ENCODE measurements around the gene GALNT10.

The GALNT10 gene

DNA sequence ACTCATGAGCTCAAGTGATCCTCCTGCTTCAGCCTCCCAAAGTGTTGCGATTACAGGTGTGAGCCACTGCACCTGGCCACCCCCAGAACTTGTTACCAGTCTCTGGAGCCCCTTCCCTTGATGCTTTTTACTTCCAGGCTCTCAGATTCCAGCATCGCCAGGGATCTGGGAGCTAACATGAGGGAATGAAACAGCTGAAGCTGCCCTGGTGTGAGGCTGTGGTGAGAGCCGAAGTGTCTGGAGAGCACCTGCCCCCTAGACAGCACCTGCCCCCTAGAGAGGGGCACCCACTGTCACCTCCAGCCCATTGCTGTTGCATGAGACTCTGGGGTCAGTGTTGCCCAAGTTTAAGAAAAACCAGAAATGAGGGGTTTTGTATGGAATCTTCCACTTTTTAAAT, 131.0 kb downstream of the GALNT10 start:
- no peak for DNase-seq (ENCODE audit: low read depth in 3 of 3)

DNA sequence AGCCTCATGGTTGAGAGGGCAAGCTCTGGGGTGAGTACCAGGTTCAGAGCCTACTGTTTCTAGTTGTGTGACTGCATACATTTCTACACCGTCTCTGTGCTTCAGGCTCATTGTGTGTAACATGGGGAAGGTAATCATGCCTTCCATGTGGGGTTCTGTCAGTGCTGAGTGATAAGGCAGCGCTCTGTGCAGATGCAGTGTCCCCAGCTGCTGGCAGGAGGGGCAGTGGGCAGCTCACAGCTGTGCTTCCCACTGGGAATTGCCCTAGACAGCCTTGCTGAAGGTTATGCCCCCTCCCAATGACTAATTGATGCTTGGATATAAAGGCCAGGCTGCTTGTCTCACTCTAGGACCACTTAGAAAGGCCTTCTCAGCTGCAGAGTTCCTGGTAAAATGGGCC, 133.5 kb downstream of the GALNT10 start:
- no peak for DNase-seq (ENCODE audit: low read depth in 3 of 3)

DNA sequence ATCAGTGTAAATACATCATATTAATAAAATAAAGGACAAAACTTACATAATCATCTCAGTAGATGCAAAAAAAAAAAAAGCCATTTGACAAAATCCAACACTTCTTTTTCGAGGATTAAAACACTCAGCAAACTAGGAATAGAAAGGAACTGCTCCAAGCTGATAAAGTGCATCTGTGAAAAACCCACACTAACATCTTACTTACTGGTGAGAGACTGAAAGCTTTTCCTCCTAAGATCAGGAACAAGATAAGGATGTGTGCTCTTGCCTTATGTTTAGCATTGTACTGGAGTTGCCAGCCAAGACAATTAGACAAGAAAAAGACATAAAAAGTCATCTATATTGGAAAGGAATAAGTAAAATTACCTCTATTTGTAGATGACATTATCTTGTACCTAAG, 135.0 kb downstream of the GALNT10 start:
- DNase-seq (ENCODE audit: low read depth in 3 of 3) = no peak

DNA sequence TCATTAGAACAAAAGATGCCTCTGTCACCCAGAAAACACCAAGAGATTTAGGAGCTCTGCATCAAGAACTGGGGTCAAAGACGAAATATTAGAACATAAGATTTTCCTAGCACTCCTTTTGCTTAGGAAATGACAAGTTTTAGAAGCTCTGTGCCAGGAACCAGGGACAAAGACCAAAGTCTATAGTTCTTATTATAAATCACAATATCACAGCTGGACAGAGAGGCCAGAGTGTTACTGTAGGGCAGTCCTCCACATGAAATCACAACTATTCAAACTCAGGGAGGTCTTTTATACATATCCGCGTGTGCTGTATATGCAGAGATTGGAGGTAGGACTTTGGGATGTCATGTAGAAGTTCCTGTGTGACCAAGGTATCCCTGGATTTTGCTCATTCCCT, 138.5 kb downstream of the GALNT10 start:
- no peak for DNase-seq (ENCODE audit: low read depth in 3 of 3)

DNA sequence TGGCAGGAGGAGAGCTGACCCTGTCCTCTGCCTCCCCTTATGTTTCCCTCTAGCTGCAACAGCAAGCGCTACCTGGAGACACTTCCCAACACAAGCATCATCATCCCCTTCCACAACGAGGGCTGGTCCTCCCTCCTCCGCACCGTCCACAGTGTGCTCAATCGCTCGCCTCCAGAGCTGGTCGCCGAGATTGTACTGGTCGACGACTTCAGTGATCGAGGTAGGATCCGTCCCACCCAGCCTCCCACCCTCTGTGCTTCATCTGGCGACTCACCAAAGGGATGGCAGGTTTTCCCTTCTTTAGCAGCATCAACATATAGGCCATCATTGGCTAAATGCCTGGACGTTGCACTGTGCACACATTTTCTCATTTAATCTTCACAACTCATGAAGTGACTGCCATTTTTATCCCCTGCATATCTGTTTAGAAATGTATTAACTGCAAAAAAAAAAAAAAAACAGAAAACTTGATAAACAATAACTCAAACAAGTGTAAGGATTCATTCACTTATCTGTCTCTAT, 139.0 kb downstream of the GALNT10 start:
- no peak for DNase-seq (ENCODE audit: low read depth in 3 of 3)

DNA sequence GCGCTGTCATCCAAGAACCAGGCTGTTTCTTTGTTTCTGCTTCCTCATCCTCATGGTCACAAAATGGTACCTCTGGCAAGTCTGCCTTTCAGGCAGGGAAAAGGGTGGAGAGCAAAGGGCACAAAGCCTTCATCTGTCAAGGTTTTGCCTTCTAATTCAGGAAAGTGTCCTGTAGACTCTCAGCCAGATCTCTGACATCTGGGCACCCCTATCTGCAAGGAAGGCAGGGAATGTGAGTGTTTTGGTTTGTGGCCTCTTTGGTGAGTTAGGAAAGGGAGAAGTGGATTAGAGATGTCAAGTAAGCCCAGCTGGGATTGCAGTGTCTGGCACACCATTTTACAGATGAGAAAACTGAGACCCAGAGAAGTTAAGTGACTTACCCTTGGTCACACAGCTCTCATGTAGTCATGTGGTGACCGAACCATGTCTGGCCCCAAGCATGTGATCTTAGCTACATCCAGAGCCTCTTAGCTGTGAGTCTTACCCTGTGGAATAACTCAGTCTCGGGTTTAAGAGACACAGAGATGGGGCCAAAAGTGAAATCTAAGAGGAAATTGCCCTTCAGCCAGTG, 139.6 kb downstream of the GALNT10 start:
- no peak for DNase-seq (ENCODE audit: low read depth in 3 of 3)

DNA sequence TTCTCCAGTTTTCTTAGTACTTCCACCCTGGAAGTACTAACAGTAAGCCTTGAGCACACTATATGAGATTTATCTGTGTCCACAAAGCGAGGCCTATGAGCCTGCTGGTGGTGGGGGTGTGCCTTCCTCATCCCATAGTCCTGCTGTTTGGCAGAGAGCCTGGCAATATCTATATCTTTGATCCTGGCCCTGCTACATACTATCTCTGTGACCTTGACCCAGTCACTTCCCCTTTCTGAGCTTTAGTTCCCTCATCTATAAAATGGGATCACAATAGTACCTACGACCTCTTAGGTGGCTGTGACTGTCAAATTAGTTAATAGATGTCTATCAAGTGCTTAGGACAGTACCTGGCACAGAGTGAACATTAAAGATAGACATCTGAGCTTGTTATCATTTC, 140.7 kb downstream of the GALNT10 start:
- DNase-seq (ENCODE audit: low read depth in 3 of 3) = no peak

DNA sequence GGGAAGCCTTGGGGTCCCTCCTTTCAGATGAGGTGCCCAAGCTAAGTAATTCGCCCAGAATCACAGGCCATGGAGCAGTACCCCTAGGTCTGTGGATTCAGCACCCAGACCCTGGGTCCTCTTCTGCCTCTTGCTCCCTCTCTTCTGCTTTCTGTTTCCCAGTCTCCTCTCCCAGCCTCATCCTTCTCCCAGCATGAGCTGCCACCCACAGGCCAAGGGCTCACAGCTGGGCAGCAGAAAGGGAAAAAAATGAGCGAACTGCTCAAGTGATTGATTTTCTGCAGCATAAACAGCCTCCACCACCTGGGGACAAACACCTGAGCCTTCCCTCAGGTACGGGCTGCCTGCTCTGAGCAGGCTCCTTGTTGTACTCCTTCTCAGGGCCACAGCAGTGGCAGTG, 141.4 kb downstream of the GALNT10 start:
- no peak for DNase-seq (ENCODE audit: low read depth in 3 of 3)

DNA sequence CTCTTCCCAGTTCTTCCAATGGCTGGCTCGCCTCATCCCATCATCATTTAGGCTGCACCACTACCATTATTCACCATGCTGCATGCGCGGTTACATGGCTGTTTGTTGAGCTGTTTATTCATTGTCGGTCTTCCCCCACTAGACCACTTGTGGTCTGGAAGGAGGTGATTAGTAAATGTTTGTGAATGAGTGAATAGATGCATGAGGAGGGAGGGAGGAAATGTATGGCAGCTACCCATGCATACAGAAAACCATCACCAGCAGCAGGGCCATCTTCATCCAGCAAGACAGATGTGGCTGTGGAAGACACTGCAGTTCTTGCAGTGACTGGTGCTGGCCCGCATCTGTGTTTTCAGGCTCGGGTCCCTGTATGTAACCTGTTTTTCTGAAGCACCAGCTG, 141.9 kb downstream of the GALNT10 start:
- DNase-seq (ENCODE audit: low read depth in 3 of 3) = no peak

DNA sequence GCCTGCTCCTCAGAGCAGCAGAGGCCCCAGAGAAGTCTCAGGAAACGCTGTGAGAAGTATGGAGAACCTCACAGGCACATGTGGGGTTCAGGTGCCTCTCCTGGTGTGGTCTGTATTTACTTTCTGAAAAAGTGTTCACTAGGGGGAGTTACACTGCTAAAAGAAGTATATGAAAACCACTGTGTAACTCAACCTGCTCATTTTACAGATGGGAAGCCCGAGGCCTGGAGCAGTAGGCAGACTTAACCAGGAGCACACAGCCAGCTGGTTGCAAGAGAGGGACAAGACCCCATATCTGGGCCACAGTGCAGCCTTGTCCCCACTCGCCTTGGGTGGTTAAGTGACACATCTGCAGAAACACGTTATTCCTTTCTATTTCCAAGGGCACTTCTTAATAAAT, 142.5 kb downstream of the GALNT10 start:
- DNase-seq (ENCODE audit: low read depth in 3 of 3) = no peak

DNA sequence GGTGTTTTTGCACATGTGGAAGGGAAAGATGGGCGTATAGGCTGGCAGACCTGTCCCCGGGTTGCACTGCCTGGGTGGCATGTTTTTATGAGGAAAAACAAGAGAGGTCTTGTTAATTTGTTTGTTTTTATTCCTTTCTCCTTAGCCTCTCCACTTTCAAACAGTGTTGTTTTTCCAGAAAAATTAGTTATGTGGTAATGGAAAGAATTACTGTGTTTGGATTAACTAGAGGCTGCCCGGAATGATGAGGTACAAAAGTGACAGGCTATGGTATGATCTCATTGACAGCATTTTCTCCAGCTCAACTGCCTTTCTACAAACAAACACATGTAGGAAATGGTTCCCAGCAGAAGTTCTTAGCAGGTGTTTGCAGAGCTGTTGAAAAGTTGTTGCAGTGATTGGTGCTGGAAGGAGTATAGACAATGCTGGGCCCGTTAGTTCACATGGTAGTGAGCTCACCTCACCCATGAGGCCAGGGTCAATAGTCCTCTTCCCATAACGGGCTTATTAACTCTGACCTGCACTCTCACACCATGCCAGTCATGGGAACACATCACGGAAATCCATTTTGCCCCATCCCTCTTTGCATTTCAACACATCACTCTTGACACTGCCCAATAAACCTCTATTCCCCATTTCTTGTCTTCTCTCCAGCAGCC, 144.0 kb downstream of the GALNT10 start:
- DNase-seq (ENCODE audit: low read depth in 3 of 3) = no peak

DNA sequence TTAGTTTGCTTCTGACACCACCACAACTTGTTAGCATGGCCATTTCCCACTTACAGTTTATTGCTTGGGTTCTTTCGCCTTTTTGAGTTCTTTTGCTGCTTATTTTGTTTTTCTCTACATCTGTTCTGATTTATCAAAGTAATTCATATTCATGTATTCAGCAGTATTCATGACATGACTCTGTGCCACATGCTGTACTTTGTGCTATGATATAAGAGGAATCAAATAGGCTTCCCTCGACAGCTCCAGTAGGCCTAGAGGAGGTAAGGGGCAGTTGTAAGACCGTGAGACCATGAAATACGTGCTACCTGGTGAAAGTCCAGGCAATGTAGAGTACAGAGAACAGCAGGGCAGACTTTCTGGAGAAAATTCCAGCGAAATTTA, 144.5 kb downstream of the GALNT10 start:
- no peak for DNase-seq (ENCODE audit: low read depth in 3 of 3)

DNA sequence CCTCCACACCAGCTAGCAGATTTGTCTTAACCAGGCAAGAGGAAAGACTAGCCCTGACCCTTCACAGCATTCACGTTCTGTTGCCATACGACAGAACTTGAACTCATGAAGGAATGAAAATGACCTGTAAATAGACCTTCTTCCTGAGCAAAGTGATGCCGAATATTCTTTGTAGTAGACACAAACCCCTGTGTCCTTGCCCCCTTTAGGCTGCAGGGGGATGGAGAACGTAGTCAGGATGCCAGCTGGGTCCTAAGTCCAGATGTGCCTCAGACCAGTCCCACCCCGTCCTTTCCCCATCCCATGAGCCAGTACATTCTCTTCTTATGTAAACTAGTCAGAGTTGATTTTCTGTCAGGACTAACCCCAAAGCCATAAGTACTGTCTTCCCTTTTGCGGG, 151.1 kb downstream of the GALNT10 start:
- no peak for DNase-seq (ENCODE audit: low read depth in 3 of 3)

DNA sequence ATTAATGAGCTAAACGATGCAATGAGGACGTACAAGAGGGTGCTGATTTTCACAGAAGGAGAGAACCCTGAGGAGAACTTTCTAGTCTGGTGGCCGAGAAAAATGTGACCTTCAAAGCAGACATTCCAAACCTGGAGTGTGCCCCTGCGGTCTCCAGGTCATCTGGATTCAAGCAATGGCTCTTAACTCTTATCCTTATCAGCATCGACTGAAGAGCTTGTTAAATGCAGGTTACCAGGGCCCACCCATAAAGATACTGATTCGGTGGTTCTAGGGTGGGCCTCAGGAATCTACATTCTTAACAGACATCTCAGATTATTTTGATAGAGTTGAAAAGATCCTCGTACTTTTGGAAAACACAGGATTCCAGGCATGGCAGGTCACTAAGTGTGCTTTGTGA, 151.7 kb downstream of the GALNT10 start:
- no peak for DNase-seq (ENCODE audit: low read depth in 3 of 3)

DNA sequence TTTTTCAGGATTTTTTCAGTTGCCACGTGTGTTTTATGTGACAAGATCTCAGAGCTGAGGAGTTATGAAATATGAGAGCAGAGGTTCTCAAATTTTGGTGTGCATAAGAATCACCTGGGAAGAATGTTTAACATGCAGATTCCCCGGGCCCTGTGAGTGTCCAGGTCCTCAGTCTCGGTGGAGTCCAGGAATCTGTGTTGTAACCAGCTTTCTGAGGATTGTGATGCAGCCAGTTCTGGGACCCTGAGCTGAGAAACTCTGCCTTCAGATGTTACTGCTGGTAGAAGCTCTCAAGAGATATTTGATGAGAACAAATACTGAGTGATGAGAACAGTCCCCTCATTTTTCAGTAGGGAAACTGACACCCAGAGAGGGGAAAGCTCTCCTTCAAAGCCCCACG, 152.4 kb downstream of the GALNT10 start:
- no peak for DNase-seq (ENCODE audit: low read depth in 3 of 3)

DNA sequence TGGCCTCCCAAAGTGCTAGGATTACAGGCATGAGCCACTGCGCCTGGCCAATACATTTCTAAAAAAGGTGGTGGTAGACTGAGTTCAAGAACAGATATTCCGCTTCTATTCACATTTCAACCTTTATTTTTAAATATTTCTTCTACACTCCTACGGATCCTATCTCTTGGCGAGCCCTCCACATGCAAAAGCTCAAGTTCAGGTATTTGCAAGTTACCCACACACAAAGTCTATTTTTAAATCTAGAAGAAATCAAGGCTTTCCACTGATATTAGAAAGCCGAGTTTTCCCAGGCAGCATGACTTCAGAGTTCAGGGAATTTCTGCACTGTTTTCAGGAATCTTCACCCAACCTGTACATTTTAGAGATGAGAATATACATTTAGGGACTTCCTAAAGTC, 153.9 kb downstream of the GALNT10 start:
- no peak for DNase-seq (ENCODE audit: low read depth in 3 of 3)

DNA sequence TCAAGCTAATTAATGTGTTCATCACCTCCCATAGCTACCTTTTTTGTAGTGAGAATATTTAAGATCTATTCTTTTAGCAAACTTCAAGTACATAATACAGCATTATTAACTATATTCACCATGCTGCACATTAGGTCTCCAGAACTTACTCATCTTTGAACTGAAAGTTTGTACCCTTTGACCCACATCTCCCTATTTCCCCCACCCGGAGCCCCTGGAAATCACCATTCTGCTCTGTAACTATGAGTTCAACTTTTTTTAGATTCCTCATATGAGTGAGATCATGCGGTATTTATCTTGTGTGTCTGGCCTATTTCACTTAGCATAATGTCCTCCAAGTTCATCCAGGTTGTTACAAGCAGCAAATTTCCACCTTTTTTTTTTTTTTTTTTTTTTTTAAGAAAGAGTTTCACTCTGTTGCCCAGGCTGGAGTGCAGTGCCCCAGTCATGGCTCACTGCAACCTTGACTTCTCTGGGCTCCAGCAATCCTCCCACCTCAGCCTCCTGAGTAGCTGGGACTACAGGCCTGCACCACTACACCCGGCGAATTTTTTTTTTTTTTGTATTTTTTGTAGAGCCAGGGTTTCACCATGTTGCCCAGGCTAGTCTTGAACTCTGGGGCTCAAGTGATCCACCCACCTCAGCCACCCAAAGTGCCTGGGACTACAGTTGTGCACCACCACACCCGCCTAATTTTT, 154.9 kb downstream of the GALNT10 start:
- no peak for DNase-seq (ENCODE audit: low read depth in 3 of 3)

DNA sequence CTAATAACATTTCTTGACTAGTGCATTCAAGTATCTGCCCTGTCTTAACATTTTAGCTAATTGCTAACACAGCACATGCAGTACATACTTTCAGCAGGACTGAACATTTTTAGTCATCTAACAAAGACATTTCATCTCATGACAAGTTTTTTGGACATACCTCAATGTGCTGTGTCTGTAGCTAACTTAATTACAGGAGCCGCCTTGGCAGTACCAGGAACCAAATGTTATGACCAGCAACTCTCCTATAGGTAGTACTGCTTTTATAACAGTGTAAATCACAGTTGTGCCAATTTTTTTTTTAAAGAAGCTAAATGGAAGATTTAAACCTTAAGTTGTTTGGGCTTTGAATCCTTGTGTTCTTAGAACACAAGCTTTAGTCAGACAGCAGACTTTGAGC, 155.9 kb downstream of the GALNT10 start:
- no peak for DNase-seq (ENCODE audit: low read depth in 3 of 3)

DNA sequence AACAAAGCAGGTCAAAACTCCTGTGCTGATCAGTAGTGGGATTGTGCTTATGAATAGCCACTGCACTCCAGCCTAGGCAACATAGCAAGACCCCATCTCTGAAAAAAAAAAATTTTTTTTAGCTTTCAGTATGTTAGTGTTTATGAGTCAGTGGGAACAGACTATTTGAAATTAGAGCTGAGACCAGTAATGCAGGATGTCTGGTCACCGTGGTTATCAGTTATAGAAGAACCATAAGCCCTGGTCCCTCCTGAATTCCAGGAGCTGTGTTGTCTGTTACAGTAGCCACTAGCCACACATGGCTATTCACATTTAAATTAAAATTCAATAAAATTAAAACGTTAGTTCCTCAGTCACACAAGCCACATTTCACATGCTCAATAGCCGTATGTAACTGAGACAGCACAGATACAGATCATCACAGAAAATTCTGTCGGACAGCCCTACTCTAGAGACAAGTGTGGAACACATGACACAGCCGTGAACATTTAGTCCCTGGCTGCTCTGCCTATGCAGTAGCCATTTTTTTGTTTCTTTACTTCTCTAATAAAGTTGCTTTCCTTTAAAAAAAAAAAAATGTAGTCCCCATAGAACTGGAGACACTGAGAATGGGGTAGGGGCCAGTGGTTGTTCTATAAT, 159.2 kb downstream of the GALNT10 start:
- no peak for DNase-seq (ENCODE audit: low read depth in 3 of 3)

DNA sequence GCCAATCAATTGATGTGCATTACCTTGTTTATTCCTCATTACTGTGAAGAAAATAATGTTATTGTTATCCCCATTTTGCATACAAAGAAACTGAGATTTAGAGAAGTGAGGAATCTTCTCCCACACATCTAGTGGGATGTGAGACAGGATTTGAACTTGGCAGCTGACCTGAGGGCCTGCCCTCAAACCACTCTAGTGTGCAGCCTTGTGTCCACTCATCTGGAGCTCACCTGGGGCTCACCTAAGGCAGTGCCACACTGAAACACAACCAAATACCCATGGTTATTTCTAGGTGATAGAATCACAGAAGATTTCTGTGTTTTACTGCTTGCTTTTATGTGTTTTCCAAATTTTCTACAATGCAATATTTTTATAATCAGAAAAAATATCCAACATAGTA, 160.6 kb downstream of the GALNT10 start:
- DNase-seq (ENCODE audit: low read depth in 3 of 3) = no peak

DNA sequence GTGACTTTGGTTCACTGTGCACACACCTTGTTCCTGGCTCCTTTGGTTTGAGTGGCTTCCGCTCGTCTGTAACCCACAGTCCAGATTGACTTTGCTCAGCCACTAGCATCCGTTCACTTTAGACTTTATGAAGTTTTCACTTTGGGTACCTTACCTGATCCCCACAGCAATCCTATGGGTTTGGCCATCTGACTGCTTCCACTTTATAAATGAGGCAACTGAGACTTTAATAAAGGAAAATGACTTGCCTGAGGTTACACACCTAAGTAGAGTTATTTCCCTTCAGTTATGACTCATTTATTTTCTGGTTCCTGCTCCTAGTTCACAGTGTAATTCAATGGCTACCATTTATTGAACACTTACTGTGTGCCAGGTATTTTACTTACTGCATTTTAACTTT, 161.0 kb downstream of the GALNT10 start:
- no peak for DNase-seq (ENCODE audit: low read depth in 3 of 3)

DNA sequence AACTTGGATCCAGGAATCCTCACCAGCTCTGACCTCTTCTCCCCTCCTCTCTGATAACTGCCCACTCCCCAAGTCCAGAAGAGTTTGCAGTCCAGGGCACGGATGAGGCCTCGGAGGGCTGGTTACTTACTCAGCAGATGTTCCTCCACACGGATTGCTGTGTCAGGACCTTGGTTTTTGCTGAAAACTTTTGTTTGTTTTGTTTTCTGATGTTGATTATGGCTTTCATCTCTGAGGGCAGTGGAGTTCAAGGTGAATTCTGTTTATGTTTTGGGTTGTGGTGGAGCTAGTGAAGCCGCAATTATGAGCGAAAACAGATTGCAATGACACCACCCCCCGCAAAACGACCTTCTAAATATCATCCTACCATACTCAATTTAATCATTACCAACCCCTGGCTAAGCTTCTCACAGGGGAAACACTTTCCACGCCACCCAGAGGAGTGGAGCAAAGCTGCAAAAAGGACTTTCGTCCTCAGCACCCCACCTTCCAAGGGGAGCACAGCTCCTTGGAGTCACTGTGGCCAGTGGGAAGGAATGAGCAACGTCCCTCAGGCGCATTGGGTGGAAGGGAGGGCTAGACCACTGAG, 162.5 kb downstream of the GALNT10 start:
- DNase-seq (ENCODE audit: low read depth in 3 of 3) = no peak
